Mesenchymal stem cell (in vitro differentiated cells and primary cell): Measurements from ENCODE around the gene PHKA2.

Experiments used
- DNase-seq: peaks from one replicate; pipeline ENCODE4 v3.0.0-alpha.2; 2013
- H2AFZ ChIP-seq: one replicate; pipeline ENCODE4 v1.6.1; 2013; ENCODE audit warnings: low read depth, mild to moderate bottlenecking, control low read depth, inconsistent platforms, low read length, moderate library complexity
- H2AK5ac ChIP-seq: 2 replicates; pipeline ENCODE4 v1.6.1; 2013; ENCODE audit warnings: low read length, moderate library complexity, mild to moderate bottlenecking, inconsistent platforms; ENCODE audit not compliant: severe bottlenecking
- H2BK120ac ChIP-seq: one replicate; pipeline ENCODE4 v1.6.1; 2013; ENCODE audit warnings: low read depth, mild to moderate bottlenecking, inconsistent platforms, low read length, moderate library complexity
- H2BK12ac ChIP-seq, 2 experiments: one replicate each; pipeline ENCODE4 v1.6.1; 2013; ENCODE audit warnings: inconsistent platforms in 2 of 2, low read length in 2 of 2, mild to moderate bottlenecking in 2 of 2, moderate library complexity in 2 of 2, control low read depth in 1 of 2
- H2BK15ac ChIP-seq: one replicate; pipeline ENCODE4 v1.6.1; 2013; ENCODE audit warnings: mild to moderate bottlenecking, low read depth, inconsistent platforms; ENCODE audit not compliant: poor library complexity, severe bottlenecking
- H2BK5ac ChIP-seq: 2 replicates; pipeline ENCODE4 v1.6.1; 2013; ENCODE audit warnings: low read depth, mild to moderate bottlenecking, low read length, control low read depth, inconsistent platforms; ENCODE audit not compliant: poor library complexity, severe bottlenecking
- H3K14ac ChIP-seq, 2 experiments: one replicate each; pipeline ENCODE4 v1.6.1; 2013; ENCODE audit warnings: inconsistent platforms in 2 of 2, low read length in 2 of 2, control low read depth in 1 of 2, mild to moderate bottlenecking in 1 of 2, moderate library complexity in 1 of 2
- H3K18ac ChIP-seq, 2 experiments: one replicate each; pipeline ENCODE4 v1.6.1; 2013; ENCODE audit warnings: inconsistent platforms in 2 of 2, low read length in 2 of 2, control low read depth in 1 of 2, low read depth in 1 of 2, mild to moderate bottlenecking in 1 of 2
- H3K23ac ChIP-seq, 2 experiments: one replicate each; pipeline ENCODE4 v1.6.1; 2013; ENCODE audit warnings: inconsistent platforms in 2 of 2, low read length in 2 of 2, mild to moderate bottlenecking in 2 of 2, moderate library complexity in 2 of 2, control low read depth in 1 of 2
- H3K27ac ChIP-seq: 2 replicates; pipeline ENCODE4 v1.5.1; 2013; ENCODE audit warnings: mild to moderate bottlenecking, moderate library complexity, low read length, control low read depth, inconsistent platforms; ENCODE audit not compliant: poor library complexity, severe bottlenecking
- H3K27me3 ChIP-seq, 2 experiments: 2 replicates each; pipeline versions ENCODE4 v1.6.1 to v1.7.0; 2013; ENCODE audit warnings: low read length in 2 of 2, mild to moderate bottlenecking in 2 of 2, moderate library complexity in 2 of 2, control low read depth in 1 of 2, inconsistent platforms in 1 of 2; ENCODE audit not compliant: control insufficient read depth in 1 of 2, insufficient read depth in 1 of 2
- H3K36me3 ChIP-seq, 2 experiments: 2 replicates each; pipeline versions ENCODE4 v1.6.1 to v1.7.0; 2013; ENCODE audit warnings: low read length in 2 of 2, control low read depth in 1 of 2, inconsistent platforms in 1 of 2, low read depth in 1 of 2, mild to moderate bottlenecking in 1 of 2; ENCODE audit not compliant: insufficient read depth in 2 of 2, control insufficient read depth in 1 of 2
- H3K4ac ChIP-seq, 2 experiments: one replicate each; pipeline ENCODE4 v1.6.1; 2013; ENCODE audit warnings: inconsistent platforms in 2 of 2, low read length in 2 of 2, mild to moderate bottlenecking in 2 of 2, moderate library complexity in 2 of 2, control low read depth in 1 of 2, low read depth in 1 of 2
- H3K4me1 ChIP-seq: 2 replicates; pipeline ENCODE4 v1.6.1; 2013; ENCODE audit warnings: low read depth, low read length, control low read depth; ENCODE audit not compliant: control insufficient read depth, insufficient read depth
- H3K4me2 ChIP-seq: 2 replicates; pipeline ENCODE4 v1.6.1; 2013; ENCODE audit warnings: low read length, mild to moderate bottlenecking, inconsistent platforms; ENCODE audit not compliant: poor library complexity, severe bottlenecking
- H3K4me3 ChIP-seq, 2 experiments: 2 replicates each; pipeline versions ENCODE4 v1.5.1 to v1.7.0; 2013; ENCODE audit warnings: low read length in 2 of 2, mild to moderate bottlenecking in 2 of 2, control low read depth in 1 of 2, low read depth in 1 of 2; ENCODE audit not compliant: insufficient read depth in 1 of 2
- H3K79me1 ChIP-seq: replicated peaks from 2 replicates; pipeline ENCODE4 v1.6.1; 2013; ENCODE audit warnings: mild to moderate bottlenecking, control low read depth, low read length, inconsistent platforms; ENCODE audit not compliant: poor library complexity, severe bottlenecking
- H3K9ac ChIP-seq: 2 replicates; pipeline ENCODE4 v1.7.0; 2013; ENCODE audit warnings: mild to moderate bottlenecking, low read length, moderate library complexity
- H3K9me3 ChIP-seq: 2 replicates; pipeline ENCODE4 v1.7.0; 2013; ENCODE audit warnings: mild to moderate bottlenecking, low read length; ENCODE audit not compliant: control insufficient read depth
- H4K8ac ChIP-seq: one replicate; pipeline ENCODE4 v1.6.1; 2013; ENCODE audit warnings: inconsistent platforms, mild to moderate bottlenecking, low read length, moderate library complexity
- H4K91ac ChIP-seq: one replicate; pipeline ENCODE4 v1.6.1; 2013; ENCODE audit warnings: mild to moderate bottlenecking, low read length, inconsistent platforms
- WGBS: methylation state at CpG from one replicate; pipeline ENCODE4 v1.1.7; 2013; ENCODE audit warnings: mixed read lengths; 5-methylcytosine and 5-hydroxymethylcytosine counted together

Gene PHKA2

GRCh38 chrX:18891548-18891945, 92.4 kb downstream of the PHKA2 start:
- Histone ChIP-seq H3K36me3 (peaks cover 0 to 22% of the 10 kb centered on the region in 2 experiments), H3K14ac (no peak overlapping the region), H3K23ac (no peak overlapping the region), H3K18ac (no peak overlapping the region), H3K4me2 (no peak overlapping the region), H3K9ac (no peak overlapping the region), H2AFZ (no peak overlapping the region), H3K9me3 (no peaks in the 10 kb centered on the region), H2BK120ac (no peak overlapping the region), H3K27me3 (peaks cover 0 to under 1% of the 10 kb centered on the region in 2 experiments), H4K8ac (no peak overlapping the region), H3K79me1 (no peaks in the 10 kb centered on the region), H4K91ac (no peak overlapping the region), H2AK5ac (no peak overlapping the region), H3K4ac (no peak overlapping the region), H3K27ac (no peak overlapping the region), H3K4me3 (no peak overlapping the region), H3K4me1 (peaks cover 5% of the 10 kb centered on the region), H2BK12ac (no peak overlapping the region), H2BK15ac (no peak overlapping the region), H2BK5ac (no peak overlapping the region)
- WGBS, result 100% methylated on average over 6 of the region's 9 CpGs
- no peak for DNase-seq

GRCh38 chrX:18890724-18891547, 93.0 kb downstream of the PHKA2 start:
- 92% methylated on average over 24 of the region's 24 CpGs for WGBS
- Histone ChIP-seq H3K14ac (no peak overlapping the region), H2AFZ (no peak overlapping the region), H2BK12ac (no peak overlapping the region), H3K36me3 (peaks cover 0 to 18% of the 10 kb centered on the region in 2 experiments), H3K4me2 (no peak overlapping the region), H3K4me1 (peaks cover 11% of the 10 kb centered on the region), H3K9ac (no peak overlapping the region), H2BK15ac (no peak overlapping the region), H3K27ac (no peak overlapping the region), H3K9me3 (no peaks in the 10 kb centered on the region), H4K8ac (no peak overlapping the region), H3K4me3 (no peak overlapping the region), H2AK5ac (no peak overlapping the region), H2BK5ac (no peak overlapping the region), H3K23ac (no peak overlapping the region), H3K4ac (no peak overlapping the region), H4K91ac (no peak overlapping the region), H2BK120ac (no peak overlapping the region), H3K27me3 (peaks cover 0 to 5% of the 10 kb centered on the region in 2 experiments), H3K18ac (no peak overlapping the region), H3K79me1 (no peaks in the 10 kb centered on the region)
- DNase-seq, result no peak

- 83% methylated on average over 7 of the region's 7 CpGs for WGBS
- Histone ChIP-seq H2BK120ac (no peak overlapping the region), H3K4ac (no peak overlapping the region), H3K18ac (no peak overlapping the region), H3K9me3 (no peaks in the 10 kb centered on the region), H3K4me3 (no peak overlapping the region), H2AK5ac (no peak overlapping the region), H4K8ac (no peak overlapping the region), H2BK5ac (no peak overlapping the region), H2BK15ac (no peak overlapping the region), H3K4me1 (peaks cover 15% of the 10 kb centered on the region), H3K14ac (no peak overlapping the region), H3K36me3 (peaks cover 0 to 17% of the 10 kb centered on the region in 2 experiments), H3K27me3 (peaks cover 0 to 14% of the 10 kb centered on the region in 2 experiments), H2AFZ (no peak overlapping the region), H3K9ac (no peak overlapping the region), H3K23ac (no peak overlapping the region), H2BK12ac (no peak overlapping the region), H3K27ac (no peak overlapping the region), H3K4me2 (no peak overlapping the region), H4K91ac (no peak overlapping the region), H3K79me1 (no peaks in the 10 kb centered on the region)
- no peak for DNase-seq
Observed at GRCh38 chrX:18890049-18890381, 93.9 kb downstream of the PHKA2 start.

- Histone ChIP-seq H3K4me3 (no peak overlapping the region), H2AFZ (no peak overlapping the region), H2BK5ac (no peak overlapping the region), H3K27me3 (peaks cover 0 to 19% of the 10 kb centered on the region in 2 experiments), H2AK5ac (no peak overlapping the region), H2BK15ac (no peak overlapping the region), H3K79me1 (no peaks in the 10 kb centered on the region), H3K9me3 (no peaks in the 10 kb centered on the region), H3K4ac (no peak overlapping the region), H4K91ac (no peak overlapping the region), H3K14ac (no peak overlapping the region), H3K4me2 (no peak overlapping the region), H2BK12ac (no peak overlapping the region), H3K4me1 (peaks cover 15% of the 10 kb centered on the region), H3K23ac (no peak overlapping the region), H3K18ac (no peak overlapping the region), H2BK120ac (no peak overlapping the region), H3K9ac (no peak overlapping the region), H4K8ac (no peak overlapping the region), H3K36me3 (peaks cover 0 to 16% of the 10 kb centered on the region in 2 experiments), H3K27ac (no peak overlapping the region)
- WGBS, result 88% methylated on average over 5 of the region's 12 CpGs
- no peak for DNase-seq
Observed at GRCh38 chrX:18889346-18890048, 94.4 kb downstream of the PHKA2 start.
